HG02885 (cell line): ENCODE data around the gene LY86.

Source experiments
- ATAC-seq: cut with Tn5 transposase; IDR thresholded peaks from one replicate; pipeline ENCODE4 v1.9.1; 2021; ENCODE audit warnings: mild to moderate bottlenecking; ENCODE audit not compliant: unreplicated experiment, poor library complexity

LY86 gene

DNA sequence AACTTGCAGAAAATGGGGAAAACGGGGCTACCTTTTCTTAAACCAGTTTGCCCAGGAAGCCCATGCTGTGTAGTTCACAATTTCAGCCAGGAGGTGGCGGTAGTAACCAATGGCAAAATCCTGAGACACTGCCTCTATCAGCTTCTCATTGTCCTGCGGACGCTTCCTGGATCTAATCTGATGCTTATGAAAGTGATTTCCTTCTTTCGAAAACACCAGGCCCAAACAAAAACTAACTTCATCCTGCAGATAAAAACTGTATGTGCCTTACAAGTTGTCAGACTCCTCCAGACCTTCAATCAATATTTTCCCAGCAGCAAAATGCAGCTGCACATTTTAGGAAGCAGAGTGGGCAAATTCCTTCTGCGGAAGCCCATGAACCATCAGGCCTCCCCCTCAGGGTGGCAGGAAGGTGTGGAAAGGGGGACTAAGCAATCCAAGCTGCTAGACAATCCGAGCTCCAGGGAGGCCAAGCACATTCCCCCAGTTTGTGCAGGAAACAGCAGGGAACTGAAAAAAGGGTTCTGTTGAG, 88.5 kb downstream of the LY86 start:
- peak; percentile 63 for ATAC-seq

DNA sequence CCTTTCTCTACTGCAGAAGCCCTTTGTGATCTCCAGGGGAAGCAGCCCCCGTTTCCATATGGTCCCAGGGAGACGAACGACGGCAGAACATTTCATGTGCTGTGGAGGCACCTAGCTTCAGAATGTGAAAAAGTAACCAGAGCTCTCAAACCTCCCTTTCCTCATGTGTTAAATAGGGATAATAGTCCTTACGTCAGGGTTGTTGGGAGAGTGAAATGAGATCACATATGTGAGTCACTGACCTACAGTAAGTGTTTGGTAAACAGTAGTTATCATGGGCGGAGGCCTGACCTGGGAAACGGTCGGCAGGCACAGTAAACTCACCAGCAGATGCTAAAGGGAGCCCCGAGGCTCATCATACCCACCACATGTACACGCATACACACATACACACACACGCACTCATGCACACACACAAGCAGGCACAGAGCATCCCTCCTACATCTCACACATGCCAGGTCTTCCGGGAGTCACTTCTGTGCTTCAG, 89.7 kb downstream of the LY86 start:
- no peak for ATAC-seq

DNA sequence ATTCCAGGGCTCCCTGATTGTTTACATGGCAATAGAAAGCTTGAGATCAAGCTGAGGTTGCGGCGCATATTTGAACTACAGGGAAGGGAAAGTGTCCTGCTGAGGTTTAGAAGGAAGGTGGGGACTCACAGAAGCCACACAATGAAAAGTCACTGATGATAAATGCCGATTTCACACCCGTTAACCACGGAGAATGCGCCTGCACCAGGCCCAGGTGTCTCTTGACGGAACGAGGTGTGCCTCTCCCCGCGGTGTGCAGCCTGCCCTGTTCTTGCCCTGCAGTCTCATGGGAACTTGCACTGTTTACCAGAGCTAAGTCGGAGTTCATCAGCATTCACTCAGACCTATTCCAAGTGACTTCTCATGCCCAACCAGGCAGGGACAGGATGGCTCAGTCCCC, 90.3 kb downstream of the LY86 start:
- ATAC-seq, result no peak

DNA sequence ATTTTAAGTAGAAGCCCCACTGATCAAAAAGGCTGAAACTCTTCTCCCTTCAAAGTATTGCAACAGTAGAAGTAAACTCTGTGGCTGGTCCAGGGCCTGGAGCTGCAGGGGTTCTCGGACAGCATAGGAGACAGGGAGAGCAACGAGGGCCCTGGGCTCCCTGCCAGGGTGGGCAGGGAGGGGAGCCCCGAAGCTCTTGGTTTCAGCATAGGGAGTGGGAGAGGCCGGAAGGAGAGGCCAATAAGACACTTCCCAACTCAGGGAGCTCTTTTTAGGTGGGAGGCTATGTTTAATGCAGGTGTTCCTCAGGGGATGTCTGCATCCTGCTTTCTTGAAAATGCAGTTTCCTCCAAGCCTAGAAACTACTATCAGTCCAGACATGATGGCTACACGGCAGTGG, 91.1 kb downstream of the LY86 start:
- no peak for ATAC-seq

DNA sequence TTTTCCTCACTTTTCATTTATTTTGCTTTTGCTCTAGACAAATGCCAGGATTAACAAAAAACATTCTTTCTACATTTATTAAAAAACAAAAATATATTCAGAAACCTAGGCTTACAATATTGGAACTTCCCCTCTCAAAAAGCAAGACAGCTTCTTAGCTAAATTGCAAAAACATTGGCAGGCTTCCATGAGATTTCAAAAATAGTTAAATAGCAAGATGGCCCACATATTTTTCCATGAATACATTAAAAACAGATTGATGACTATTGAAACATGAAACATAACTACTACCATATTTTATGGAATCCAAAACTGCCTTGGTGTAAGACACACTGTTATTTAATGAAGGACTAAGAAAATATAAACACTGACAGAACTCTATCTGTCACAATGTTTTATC, 92.0 kb downstream of the LY86 start:
- ATAC-seq, result no peak

DNA sequence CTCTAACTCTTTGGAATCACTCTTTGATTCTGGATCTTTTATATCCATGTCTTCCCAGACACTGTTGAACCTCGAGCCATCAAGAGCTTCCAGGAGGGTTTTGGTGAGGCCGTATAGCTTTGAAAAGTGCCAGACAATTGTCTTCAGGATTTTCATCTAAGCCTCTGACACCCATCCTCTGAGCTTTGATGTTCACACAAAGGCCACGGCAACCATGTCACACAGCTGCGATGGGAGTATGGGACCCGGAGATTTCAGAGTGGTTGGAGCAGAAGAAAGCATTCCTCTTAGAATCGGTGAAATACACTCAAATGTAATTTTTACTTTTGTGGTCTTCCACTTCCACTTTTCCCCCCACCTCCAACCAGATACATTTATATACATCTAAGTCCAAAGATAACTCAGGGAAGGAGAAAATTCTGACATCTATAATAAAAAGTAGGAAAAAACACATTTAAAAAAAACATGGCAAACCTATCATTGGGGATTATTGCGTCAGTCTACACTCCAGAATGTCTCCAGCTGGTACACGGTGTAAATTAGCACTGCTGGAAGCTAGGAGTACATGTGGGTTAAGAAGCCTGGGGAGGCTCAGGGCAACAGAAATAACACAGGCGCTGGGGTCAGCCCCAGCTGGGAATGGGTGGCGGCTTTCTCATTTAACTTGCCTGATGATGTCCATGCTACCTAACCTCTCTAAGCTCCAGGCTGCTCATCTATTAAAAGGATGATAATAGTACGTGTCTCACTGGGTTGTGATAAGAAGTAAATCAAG, 92.7 kb downstream of the LY86 start:
- no peak for ATAC-seq

DNA sequence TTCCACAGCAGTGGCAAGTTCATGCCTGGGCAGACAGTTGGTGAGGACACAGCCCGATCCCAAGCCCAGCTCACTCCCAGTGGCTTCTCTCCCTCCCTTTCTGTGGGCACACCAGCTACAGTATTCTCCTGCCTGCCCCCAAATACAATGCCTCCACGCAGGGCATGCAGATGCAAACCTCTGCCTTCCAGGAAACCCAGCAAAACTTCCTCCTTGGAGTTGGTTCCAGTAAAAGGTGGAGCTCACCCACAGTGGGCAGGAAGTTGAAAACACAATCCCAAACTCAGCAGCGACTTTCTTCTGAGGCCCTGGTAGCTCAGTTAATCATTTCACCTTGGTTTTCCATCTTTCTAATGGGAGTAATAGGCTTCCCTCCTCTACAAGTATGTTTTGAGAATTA, 93.7 kb downstream of the LY86 start:
- ATAC-seq, result no peak

DNA sequence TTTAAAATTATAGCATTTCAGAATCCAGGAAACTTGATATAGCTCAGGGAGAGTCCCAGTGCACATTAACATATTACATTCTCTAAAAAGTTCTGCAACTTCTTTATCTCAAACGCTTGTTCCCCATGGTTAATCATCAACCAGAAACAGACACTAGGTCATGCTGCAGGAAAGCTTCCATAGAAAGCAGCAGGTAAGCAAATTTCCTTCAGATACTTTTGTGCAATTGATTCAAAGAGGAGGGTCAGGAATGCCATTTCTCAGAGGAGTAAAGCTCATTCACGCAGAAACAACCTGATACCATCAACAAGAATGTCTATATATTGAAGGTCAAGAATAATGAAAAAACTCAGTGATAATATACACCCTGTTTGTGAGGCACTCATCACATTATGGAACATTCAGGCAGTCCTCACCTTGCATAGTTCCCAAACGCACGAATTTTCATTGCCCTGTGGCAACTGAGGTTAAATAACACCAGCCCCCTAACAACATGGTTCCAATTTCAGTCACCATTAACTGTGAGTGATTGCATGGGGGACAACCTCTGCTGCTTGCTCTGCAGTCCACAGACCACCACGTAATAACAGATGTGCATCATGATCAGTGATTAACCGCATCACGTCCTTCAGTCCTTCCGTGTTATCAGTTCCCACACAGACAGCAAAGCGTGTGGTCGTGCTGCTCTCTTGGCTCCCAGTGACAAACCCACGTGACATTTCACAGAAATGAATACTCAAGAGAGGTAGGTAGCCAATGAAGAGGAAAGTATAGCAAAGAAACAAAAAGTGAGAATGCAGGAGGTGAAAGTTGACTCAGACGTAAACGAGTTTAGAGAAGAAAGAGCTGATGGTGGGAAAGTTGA, 95.7 kb downstream of the LY86 start:
- ATAC-seq, result peak; percentile 90

DNA sequence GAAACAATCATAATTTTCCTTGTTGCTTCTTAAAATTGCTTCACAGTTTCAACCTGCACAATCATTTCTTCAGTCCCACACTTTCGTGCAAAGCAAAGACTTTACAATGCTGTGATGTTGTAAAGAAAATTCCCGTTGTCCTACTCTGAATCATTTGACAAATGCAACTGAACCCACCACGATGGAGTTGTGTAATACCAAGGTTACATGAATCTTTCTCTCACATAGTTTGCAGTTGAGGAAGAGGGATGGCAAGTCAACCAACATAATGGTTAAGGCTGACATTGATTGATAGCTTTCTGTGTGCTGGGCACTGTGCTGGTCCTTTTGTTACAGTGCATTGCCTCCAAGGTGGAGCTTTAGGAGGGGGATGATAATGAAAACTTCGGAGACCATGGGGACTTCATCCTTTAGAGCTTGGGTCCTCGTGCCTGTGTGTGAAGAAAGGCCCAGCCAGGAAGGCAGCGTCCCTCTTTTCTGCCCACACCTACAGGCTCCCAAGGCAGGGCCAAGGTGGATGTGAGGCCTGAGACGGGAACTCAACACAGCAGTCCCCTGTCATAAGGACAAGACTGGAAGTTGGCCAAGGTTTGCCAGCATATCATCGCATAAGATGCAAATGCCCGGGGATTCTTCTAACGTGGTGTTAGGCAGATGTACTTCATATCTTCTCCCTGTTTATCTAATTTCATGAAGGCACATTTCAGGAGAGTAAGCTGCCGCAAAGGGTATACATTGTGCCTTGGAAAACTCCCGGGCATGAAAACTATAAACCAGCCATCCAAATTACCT, 96.9 kb downstream of the LY86 start:
- no peak for ATAC-seq

DNA sequence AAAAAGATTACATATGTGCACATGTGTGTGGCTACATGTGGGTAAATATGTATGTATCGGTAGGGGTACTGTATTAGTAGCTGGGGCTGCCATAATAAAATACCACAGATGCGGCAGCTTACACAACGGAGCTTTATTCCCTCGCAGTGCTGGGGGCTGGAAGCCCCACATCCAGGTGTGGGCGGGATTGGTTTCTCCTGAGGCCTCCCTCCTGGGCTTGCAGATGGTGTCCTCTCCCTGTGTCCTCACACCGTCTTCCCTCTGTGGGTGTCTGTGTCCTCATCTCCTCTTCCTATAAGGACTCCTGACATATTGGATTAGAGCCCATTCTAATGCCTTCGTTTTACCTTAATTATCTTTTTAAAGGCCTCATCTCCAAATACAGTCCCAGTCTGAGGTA, 97.7 kb downstream of the LY86 start:
- no peak for ATAC-seq

DNA sequence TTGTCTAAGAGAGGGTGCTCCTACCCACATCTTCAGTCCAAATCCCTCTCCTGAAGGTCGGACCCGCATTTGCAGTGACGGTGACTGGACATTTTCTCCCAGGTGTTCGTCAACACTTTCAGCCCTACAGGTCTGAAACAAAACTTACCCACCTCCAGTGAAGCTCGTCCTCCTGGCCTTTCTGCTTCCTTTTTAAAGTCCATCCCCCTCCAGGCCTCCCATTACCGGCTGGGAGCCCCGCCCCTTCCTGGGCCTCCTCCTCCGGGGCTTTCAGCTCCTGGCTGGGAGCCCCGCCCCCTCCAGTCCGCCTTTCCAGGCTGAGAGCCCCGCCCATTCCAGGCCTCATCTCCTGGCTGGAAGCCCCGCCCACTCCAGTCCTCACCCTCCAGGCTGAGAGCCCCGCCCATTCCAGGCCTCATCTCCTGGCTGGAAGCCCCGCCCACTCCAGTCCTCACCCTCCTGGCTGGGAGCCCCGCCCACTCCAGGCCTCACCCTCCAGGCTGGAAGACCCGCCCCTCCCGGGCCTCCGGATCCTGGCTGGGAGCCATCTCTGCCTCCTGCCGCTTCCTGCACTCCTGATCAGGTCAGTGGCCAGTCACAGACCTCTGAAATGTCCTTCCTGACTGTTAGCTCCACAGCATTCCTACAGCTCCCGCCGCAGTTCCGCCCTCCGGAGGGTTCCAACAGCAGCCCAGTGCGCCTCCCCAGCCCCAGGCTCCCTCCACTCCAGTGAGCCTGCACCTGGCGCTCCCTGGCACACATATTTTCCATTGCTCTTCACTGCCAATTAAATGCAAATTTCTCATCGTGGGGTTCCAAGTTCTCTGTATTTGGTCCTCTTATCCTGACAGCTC, 98.5 kb downstream of the LY86 start:
- ATAC-seq, result no peak

DNA sequence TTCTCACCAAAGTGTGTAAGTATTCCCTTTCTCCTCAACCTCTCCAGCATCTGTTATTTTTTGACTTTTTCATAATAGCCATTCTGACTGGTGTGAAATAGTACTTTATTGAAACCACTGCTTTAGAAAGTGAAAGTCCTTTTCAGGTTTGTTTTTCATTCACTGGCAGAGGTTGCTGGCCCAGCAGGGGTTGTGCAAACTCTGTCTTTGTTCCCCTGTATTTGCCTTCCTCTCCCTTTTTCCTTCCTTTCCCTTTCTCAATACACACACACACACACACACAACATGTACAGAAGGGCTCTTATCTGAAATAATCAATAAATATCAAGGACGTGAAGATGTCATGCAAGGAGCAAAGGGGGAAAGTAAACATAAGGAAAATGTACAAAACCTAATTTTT, 99.8 kb downstream of the LY86 start:
- ATAC-seq, result no peak

DNA sequence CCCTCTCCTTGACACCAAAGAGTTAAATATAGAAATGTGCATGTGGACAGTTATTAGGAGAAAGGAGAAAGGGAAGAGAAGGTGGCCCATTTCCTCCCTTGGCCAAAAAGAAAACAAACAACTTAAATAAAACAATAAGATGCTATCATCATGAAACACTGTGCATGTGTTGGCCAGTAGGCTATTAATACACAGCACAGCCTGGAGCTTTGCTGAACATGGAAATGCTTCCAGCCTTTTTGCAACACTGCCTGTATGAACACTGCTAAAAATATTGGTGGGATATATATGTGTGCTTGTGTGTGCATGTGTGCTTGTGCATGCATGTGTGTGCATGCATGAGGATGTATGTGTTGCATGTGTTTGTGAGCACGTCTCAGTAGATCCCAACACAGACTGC, 100.4 kb downstream of the LY86 start:
- ATAC-seq, result no peak

DNA sequence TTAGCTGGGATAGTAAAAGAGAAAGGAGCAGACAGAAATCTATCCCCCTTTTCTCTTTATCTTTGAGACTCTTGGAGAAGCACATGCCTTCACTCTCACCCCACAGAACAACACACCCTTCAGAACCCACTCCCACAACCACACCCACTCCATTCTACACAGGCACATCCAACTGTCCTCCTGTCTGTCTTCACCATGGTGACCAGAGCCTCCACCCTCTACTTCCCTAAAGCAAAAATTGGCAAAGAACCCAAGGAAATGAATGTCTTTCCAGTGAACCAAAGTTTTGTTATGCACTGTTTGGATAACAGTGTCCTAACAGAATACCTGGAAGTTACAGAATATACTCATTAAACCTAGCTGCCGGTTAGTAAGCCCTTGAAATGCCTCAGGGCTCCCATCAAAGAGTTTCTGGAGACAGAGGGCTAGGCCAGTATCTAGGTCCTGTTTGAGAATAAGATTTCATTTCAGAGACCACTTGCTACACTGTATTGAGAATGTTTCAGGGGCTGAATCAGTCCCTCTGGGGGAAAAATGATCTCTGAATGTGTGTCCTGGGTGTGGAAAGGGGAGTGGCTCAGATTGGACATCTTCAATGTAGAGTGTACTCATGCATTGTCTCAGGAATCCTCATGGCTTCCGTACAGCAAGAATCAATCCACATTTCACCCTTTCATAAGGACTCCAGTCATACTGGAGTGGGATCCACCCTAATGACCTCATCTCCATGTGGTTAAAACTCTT, 101.1 kb downstream of the LY86 start:
- no peak for ATAC-seq

DNA sequence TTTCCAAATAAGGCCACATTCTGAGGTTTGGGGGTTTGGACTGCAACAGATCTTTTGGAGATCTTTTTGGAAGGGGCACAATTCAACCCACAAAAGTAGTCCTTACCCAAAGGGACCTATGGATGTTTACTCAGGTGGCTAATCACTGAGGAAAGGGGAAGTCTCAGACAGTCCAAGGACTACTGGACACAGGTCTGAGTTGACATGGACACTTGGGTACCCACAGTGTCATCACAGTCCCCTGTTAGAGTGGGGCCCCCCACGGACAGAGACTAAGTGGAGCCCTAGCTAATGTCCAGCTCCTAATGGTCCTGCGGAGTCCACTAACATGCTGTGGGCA, 101.6 kb downstream of the LY86 start:
- no peak for ATAC-seq

DNA sequence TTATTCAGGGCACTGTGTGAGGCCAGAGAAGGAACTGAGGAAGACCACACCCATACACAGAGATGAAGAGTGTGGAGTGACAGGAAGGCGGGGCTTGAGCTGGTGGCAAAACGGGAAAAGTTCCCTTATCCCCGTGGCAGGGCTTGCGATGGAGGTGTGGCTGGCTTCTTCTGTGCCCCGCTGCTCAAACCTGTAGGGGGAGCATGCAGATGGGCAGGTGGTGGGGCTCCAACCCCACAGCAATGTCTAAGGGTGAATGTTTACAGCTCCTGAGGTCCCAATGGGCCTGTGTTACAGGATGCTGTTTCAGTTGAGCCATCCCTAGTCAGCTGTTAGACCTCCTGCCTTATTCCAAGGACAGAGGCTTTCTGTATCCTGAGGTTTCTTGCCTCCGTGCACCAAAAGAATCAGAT, 105.9 kb downstream of the LY86 start:
- no peak for ATAC-seq

DNA sequence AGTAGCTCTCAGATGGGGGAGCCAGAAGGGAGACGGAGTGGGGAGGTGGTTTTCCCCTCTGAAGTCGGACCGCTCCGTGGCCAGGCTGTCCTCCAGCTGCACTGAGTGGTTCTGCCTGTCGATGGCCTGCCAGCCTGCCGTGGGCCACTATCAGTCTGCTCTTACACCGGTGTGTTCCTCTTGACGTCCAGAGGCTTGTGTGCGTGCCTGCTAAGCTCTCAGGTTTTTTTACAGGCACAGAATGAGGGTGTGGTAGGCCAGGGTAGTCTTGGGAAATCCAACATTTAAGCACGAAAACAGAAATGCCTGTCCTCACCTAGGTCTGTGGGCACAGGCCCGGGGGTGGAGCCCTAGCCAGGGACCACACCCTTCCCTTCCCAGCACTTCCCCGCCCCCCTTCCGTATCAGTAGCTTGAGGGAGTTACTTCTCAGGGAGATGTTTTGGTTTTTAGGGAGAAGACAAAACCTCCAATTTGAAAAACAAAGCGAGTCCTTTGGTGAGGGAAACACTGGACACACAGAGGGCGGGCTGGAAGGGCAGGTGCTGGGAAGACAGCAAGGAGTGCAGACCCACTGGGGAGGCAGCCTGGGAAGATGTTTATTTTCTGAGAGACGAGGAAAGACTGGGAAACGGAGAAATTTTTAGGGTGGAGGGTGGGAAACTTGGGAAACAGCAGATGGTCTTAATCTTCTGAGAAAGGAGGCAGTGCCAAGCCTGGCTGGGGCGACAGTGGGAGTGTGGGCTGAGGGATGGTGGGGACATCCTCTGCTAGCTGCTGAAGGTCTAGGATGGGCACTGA, 106.5 kb downstream of the LY86 start:
- ATAC-seq, result no peak

DNA sequence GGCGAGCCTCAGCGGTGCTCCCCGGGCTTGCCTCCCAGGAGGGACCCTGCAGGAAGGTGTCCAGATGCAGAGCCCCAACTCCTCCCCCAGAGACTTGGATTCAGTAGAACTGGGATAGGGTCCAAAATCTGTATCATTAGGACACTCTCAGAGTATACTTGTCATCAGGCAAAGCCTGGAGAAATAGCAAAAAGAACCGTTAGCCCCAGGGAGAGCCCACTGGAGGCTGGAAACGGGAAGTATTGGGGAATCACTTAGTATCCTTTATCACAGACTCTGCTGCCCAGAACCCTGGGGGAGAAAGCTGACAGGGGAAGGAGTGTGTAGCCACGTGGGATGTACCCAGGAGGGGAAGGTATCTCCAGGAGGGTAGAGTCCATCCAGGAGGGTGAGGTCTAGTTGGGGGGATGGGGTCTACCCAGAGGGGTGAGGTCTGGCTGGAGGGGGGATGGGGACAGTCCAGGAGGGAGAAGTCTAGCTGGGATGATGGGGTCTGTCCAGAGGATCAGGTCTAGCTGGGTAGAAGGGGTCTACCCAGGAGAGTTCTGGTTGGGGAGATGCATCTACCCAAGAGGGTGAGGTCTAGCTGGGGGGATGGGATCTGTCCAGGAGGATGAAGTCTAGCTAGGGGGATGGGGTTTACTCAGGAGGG, 107.2 kb downstream of the LY86 start:
- ATAC-seq, result no peak
